Adipose tissue (tissue), 3 donors: ENCODE results near the gene HNRNPC. TPM values are rescaled to one million over a fixed set of nuclear protein-coding genes. Genes with fewer than 3 reads are reported as not detected.
"Not testable (repeated sequence)": the region's sequence is repeated elsewhere in the genome, so short reads cannot be mapped to it uniquely, and the experiment has no call there.

Experiments
- H3K27ac ChIP-seq: one replicate; pipeline ENCODE4 v1.5.1; 2013; ENCODE audit warnings: low read depth, low read length
- WGBS, 3 donors: extraction: QIAGEN DNeasy Blood & Tissue Kit; methylation state at CpG; one replicate each; pipeline ENCODE4 v1.1.7; 2013; 5-methylcytosine and 5-hydroxymethylcytosine counted together
- polyA plus RNA-seq, 3 donors: library from polyadenylated mRNA; stranded (reverse); fragments of 200-250 nt; gene quantifications; one replicate each; pipeline ENCODE4 v1.2.3, GENCODE V29; 2013
- donor health status: healthy with polysubstance abuse.
- donor health status: Bipolar disorder and iron deficiency.
- donor health status: healthy.

HNRNPC gene
- polyA plus RNA-seq = 100 to 1,000 TPM; 263 to 524 (median 375) TPM

GRCh38 chr14:21269252-21270046 is at the start of gene HNRNPC:
TSS of gene HNRNPC (minus strand) at chr14:21269442. CDS start at chr14:21234193, 35,249 bp downstream.
- 0 to 1% (median 0%) methylated on average over 49 of the region's 49 CpGs for WGBS, 3 donors

DNA sequence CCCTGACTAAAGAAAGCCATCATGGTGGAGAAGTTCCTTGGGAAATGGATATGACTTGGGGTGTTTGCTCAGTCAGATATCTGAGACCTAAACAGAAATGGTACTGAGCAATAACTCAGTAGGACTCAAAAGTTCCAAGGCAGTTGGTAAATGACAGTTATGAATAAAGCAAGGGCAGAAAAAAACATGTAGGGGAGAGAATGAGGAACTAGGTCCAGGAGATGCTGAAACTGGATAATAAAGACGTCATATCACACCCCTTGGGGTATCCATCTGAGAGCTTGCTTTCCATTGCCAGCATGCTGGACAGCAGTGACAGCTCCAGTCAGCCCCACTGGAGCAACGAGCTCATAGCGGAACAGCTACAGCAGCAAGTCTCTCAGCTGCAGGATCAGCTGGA is 48.2 kb upstream of the HNRNPC start:
- H3K27ac ChIP-seq = no peak overlapping the region

More at GRCh38 chr14:21269252-21270046, at the start of gene HNRNPC:
- H3K27ac ChIP-seq = peak within 1 kb of the TSS; percentile 82

DNA sequence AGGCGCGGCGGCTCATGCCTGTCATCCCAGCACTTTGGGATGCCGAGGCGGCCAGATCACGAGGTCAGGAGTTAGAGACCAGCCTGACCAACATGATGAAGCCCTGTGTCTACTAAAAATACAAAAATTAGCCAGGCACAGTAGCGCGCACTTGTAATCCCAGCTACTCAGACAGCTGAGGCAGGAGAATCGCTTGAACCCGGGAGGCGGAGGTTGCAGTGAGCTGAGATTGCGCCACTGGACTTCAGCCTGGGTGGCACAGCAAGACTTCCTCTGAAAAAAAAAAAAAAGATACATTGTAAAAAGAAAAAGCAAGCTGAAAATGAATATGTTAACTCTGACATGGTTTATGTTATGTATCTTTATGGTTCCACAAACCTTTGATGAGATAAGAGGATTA is 44.3 kb upstream of the HNRNPC start:
- H3K27ac ChIP-seq = no peak overlapping the region
- WGBS, 3 donors = 72 to 86% (median 85%) methylated on average over 12 of the region's 12 CpGs

More for the DNA sequence above, 48.2 kb upstream of the HNRNPC start:
- 50 to 57% (median 55%) methylated on average over 3 of the region's 3 CpGs for WGBS, 3 donors

DNA sequence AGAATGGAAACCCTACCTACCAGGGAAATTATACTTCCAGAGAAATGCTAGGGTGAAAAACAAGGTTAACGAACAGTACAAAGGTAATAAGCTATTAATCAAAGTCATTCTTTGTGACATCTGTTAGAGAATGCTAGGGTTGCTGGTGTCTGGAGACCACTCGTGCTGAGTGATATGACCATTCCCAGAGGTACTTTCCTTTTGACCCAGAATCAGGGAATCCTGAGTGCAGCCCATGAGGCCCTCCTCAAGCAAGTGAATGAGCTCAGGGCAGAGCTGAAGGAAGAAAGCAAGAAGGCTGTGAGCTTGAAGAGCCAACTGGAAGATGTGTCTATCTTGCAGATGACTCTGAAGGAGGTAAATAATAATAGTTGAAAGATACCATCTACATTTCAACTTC is 42.4 kb upstream of the HNRNPC start:
- WGBS, 3 donors = 58 to 79% (median 72%) methylated on average over 2 of the region's 2 CpGs
- H3K27ac ChIP-seq = no peak overlapping the region

DNA sequence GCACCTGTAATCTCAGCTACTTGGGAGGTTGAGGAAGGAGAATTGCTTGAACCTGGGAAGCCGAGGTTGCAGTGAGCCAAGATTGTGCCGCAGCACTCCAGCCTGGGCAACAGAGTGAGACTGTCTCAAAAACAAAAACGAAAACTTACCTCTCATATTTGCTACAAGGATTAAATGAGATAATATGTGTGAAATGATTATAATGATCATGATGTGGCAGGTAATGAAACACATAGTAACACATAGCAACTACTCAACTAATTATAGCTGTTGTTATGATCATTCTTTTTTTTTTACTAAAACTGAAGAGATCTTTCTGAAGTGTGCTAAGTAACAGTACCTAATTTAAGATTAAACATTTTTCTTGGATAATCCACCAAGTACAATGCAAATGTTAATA is 40.7 kb upstream of the HNRNPC start:
- 96 to 100% (median 97%) methylated on average over 1 to 3 of the region's 3 CpGs for WGBS, 3 donors
- no peak overlapping the region for H3K27ac ChIP-seq

GRCh38 chr14:21309238-21309636 is 40.0 kb upstream of the HNRNPC start:
- H3K27ac ChIP-seq = no peak overlapping the region
- 72 to 75% (median 73%) methylated on average over 8 of the region's 8 CpGs for WGBS, 3 donors

GRCh38 chr14:21308479-21309237 is 39.4 kb upstream of the HNRNPC start:
- WGBS, 3 donors = 1 to 9% (median 6%) methylated on average over 16 of the region's 16 CpGs
- no peak overlapping the region for H3K27ac ChIP-seq

- H3K27ac ChIP-seq = no peak overlapping the region
Measured at GRCh38 chr14:21308132-21308478, 38.9 kb upstream of the HNRNPC start.

DNA sequence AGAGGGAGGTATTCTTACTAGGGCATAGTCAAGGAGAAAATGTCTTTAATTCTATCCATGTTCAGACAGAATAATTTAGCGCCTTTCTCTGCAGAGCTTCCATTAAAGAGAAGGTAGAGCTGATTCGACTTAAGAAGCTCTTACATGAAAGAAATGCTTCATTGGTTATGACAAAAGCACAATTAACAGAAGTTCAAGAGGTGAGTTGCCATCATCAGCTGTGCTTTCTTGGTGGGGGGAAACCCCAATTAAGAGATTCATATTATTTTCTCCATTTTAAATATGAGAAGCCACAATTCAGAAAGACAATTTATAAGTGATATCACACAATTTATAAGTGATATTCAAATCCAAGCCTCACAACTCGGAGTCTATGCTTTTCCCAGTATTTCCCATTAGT is 38.4 kb upstream of the HNRNPC start:
- WGBS, 3 donors = 80 to 87% (median 83%) methylated on average over 3 of the region's 3 CpGs
- H3K27ac ChIP-seq = no peak overlapping the region

DNA sequence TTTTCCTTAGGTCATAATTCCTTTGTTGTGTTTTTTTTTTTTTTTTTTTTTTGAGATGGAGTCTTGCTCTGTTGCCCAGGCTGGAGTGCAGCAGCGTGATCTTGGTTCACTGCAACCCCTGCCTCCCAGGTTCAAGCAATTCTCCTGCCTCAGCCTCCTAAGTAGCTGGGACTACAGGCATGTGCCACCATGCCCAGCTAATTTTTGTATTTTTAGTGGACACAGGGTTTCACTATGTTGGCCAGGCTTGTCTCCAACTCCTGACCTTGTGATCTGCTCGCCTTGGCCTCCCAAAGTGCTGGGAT is 33.5 kb upstream of the HNRNPC start:
- not testable (repeated sequence) for H3K27ac ChIP-seq
- WGBS, 3 donors = 94 to 100% (median 98%) methylated on average over 2 of the region's 2 CpGs

DNA sequence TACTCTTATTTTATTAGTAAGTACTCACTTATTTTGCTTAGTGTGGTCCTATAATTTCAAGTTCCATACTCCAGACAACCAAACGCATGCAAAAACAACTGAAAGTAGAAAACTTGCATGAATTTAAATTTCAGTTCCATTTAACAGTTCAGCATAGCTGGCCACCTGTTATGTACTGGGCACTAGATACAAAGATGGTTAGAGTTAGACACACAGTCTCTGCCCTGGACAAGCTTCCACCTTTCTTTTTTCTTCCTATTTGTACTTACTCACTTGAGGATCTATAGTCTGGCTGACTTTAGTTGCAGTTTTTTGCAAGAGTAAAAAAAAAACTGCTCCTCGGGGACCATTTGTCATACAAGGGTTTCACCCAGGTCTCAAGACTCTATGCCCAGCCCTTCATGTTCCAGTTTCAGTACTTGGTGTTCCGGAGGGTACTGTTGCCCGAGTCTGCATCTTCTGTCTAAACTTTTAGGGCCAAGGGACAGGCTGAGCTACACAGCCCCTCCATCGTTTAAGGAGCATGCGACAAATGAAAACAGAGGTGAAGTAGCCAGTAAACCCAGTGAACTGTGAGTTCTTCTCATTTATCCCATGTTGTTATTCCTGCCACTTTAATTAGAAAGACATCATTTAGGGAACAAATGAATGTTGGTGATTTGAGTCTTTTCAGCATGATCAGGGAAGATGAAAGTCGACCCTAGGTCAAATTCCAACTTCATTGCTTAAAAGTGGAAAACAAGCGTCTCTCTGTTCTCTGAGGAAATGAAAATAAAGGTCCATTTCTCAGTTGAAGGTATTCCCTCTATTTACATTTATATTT is 33.0 kb upstream of the HNRNPC start:
- H3K27ac ChIP-seq = no peak overlapping the region
- WGBS, 3 donors = 76 to 82% (median 81%) methylated on average over 8 of the region's 8 CpGs

- WGBS, 3 donors = 1 to 3% (median 2%) methylated on average over 29 to 30 of the region's 30 CpGs
- H3K27ac ChIP-seq = no peak overlapping the region
Measured at GRCh38 chr14:21300892-21301291, 31.6 kb upstream of the HNRNPC start.

DNA sequence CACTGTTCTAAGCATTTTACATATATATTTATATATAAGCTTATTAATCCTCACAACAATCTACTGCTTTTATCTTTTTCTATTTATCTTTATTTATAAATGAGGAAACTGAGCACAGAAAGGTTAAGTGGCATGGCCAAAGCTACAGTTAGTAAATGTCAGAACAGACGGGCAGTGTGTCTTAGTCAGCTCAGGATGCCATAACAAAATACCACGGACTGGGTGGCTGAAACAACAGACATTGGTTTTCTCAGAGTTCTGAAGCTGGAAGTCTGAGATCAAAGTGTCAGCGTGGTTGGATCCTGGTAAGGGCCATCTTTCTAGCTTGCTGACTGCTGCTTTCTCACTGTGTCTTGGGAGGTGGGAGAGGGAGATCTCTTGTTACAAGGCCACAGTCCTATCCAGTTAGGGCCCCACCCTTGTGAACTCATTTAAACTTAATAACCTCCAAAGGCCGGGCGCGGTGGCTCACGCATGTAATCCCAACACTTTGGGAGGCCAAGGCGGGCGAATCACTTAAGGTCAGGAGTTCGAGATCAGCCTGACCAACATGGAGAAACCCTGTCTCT is 30.4 kb upstream of the HNRNPC start:
- WGBS, 3 donors = 84 to 90% (median 86%) methylated on average over 10 of the region's 10 CpGs
- no peak overlapping the region for H3K27ac ChIP-seq

GRCh38 chr14:21298358-21298757 is 29.1 kb upstream of the HNRNPC start:
- WGBS, 3 donors = 85 to 90% (median 89%) methylated on average over 12 of the region's 12 CpGs
- H3K27ac ChIP-seq = no peak overlapping the region

DNA sequence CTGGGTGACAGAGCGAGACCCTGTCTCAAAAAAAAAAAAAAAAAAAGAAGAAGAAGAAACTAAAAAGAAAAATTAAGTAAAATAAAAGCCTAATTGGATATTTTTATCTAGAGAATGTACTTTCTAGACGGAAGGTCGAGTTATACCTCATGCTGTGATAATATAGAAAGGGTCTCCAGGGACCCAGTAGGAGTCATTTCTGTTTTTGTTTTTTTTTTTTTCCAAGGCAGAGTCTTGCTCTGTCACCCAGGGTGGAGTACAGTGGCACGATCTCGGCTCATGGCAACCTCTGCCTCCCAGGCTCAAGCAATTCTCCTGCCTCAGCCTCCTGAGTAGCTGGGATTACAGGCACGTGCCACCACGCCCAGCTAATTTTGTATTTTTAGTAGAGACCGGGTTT is 24.8 kb upstream of the HNRNPC start:
- not testable (repeated sequence) for H3K27ac ChIP-seq
- WGBS, 3 donors = 91 to 95% (median 94%) methylated on average over 7 to 8 of the region's 8 CpGs

- no peak overlapping the region for H3K27ac ChIP-seq
- WGBS, 3 donors = 78 to 91% (median 84%) methylated on average over 6 of the region's 6 CpGs
Measured at GRCh38 chr14:21287168-21287567, 17.9 kb upstream of the HNRNPC start.

- 91 to 96% (median 91%) methylated on average over 2 of the region's 2 CpGs for WGBS, 3 donors
- not testable (repeated sequence) for H3K27ac ChIP-seq
Measured at GRCh38 chr14:21286516-21286915, 17.3 kb upstream of the HNRNPC start.

- 77 to 81% (median 78%) methylated on average over 8 of the region's 8 CpGs for WGBS, 3 donors
- not testable (repeated sequence) for H3K27ac ChIP-seq
Measured at GRCh38 chr14:21281917-21282316, 12.7 kb upstream of the HNRNPC start.

- WGBS, 3 donors = 89 to 97% (median 94%) methylated on average over 2 of the region's 2 CpGs
- H3K27ac ChIP-seq = no peak within 1 kb of the TSS
Measured at GRCh38 chr14:21279783-21280182, 10.5 kb upstream of the HNRNPC start, which contains the start of gene RPGRIP1. TSS of gene RPGRIP1 (plus strand) at chr14:21280083. CDS start at chr14:21287977, 7,894 bp downstream.
